ENCODE measurements around the gene WFDC9.
"Not testable (repeated sequence)": the region's sequence is repeated elsewhere in the genome, so short reads cannot be mapped to it uniquely, and the experiment has no call there.

The WFDC9 gene

GRCh38 chr20:45592574-45593189 is 38.4 kb downstream of the WFDC9 start:
- DNase-seq (ENCODE audit: low spot score) = peak; percentile 58

- no peak for DNase-seq (ENCODE audit: low spot score)
Measured at GRCh38 chr20:45589725-45590124, 41.4 kb downstream of the WFDC9 start.

- DNase-seq (ENCODE audit: low spot score) = no peak
Measured at GRCh38 chr20:45588800-45589199, 42.3 kb downstream of the WFDC9 start.

GRCh38 chr20:45585986-45586385 is 45.1 kb downstream of the WFDC9 start:
- DNase-seq (ENCODE audit: low spot score) = not testable (repeated sequence)

GRCh38 chr20:45584294-45584693 is 46.8 kb downstream of the WFDC9 start:
- DNase-seq (ENCODE audit: low spot score) = not testable (repeated sequence)

- no peak for DNase-seq (ENCODE audit: low spot score)
Measured at GRCh38 chr20:45583502-45583901, 47.6 kb downstream of the WFDC9 start.

GRCh38 chr20:45581702-45582101 is 49.4 kb downstream of the WFDC9 start:
- DNase-seq (ENCODE audit: low spot score) = no peak

GRCh38 chr20:45579184-45579583 is 51.9 kb downstream of the WFDC9 start, which contains the start of gene WFDC8:
WFDC8 (minus strand) TSS chr20:45579284; CDS start chr20:45579247, 37 bp downstream.
- DNase-seq (ENCODE audit: low spot score) = no peak

GRCh38 chr20:45578231-45578630 is 52.9 kb downstream of the WFDC9 start:
- no peak for DNase-seq (ENCODE audit: low spot score)

- no peak for DNase-seq (ENCODE audit: low spot score)
Measured at GRCh38 chr20:45576995-45577394, 54.1 kb downstream of the WFDC9 start.

- no peak for DNase-seq (ENCODE audit: low spot score)
Measured at GRCh38 chr20:45575931-45576330, 55.2 kb downstream of the WFDC9 start.

- DNase-seq (ENCODE audit: low spot score) = not testable (repeated sequence)
Measured at GRCh38 chr20:45569650-45570049, 61.4 kb downstream of the WFDC9 start.

- no peak for DNase-seq (ENCODE audit: low spot score)
Measured at GRCh38 chr20:45564760-45565276, 66.3 kb downstream of the WFDC9 start.
